NCI-H2196 (cell line): ENCODE results near the gene ARHGEF28.

Experiments used
- DNase-seq: peaks from one replicate; lab custom pipeline; 2025; ENCODE audit not compliant: unreplicated experiment; lab: John Stamatoyannopoulos, UW

The ARHGEF28 gene

DNA sequence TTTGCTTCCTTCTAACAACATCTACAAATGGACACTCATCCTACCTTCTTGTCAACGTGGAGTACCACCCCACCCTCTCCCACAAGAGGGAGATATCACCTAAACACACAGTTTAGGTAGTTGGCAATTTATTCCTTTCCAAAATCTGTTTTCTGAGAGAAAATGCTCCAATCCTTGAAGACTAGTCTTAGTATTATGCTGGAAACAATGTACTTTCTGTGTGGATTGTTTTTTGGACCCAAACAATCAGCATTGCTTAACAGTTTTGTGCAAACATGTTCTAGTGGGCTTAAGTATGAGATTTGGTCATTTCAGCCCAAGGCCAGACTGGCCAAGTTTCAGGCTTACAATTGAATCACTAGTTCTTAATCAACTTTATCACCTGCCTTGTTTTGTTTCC, 359.1 kb downstream of the ARHGEF28 start:
- no peak for DNase-seq

- DNase-seq = no peak
Measured at GRCh38 chr5:73986729-73987128, 360.7 kb downstream of the ARHGEF28 start.

DNA sequence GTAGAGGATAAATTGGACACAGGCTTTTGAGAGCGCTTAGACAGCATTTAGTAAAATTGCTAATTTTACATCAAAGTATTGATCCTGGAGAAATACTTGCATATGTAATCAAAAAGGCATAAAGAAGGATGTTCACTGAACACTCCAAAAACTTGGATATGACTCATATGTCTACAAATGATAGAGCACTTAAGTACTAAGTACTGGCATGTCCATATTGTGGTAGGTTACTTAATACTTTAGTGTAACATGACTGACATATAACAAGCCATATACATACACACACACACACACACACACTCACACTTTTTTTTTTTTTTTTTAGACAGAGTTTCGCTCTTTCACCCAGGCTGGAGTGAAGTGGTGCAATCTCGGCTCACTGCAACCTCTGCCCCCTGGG, 361.9 kb downstream of the ARHGEF28 start:
- no peak for DNase-seq

GRCh38 chr5:73989956-73990355, 364.0 kb downstream of the ARHGEF28 start:
- no peak for DNase-seq
